Dermis microvascular lymphatic vessel endothelial cell (primary cell): Measurements from ENCODE around the gene GALNT7. TPM values are rescaled to one million over a fixed set of nuclear protein-coding genes. Genes with fewer than 3 reads are reported as not detected.
"Not testable (repeated sequence)": the region's sequence is repeated elsewhere in the genome, so short reads cannot be mapped to it uniquely, and the experiment has no call there.

ENCODE experiments used
- DNase-seq, 2 donors: peaks; one replicate each; pipeline versions ENCODE4 v3.0.0 to v3.0.0-alpha.2; 2010; ENCODE audit warnings: low read depth in 2 of 2
- total RNA-seq: library from RNA; depleted of rRNA; stranded (reverse); fragments of >200 nt; gene quantifications from 2 replicates; pipeline ENCODE4 v1.2.1, GENCODE V29; 2014

Gene GALNT7, protein sequence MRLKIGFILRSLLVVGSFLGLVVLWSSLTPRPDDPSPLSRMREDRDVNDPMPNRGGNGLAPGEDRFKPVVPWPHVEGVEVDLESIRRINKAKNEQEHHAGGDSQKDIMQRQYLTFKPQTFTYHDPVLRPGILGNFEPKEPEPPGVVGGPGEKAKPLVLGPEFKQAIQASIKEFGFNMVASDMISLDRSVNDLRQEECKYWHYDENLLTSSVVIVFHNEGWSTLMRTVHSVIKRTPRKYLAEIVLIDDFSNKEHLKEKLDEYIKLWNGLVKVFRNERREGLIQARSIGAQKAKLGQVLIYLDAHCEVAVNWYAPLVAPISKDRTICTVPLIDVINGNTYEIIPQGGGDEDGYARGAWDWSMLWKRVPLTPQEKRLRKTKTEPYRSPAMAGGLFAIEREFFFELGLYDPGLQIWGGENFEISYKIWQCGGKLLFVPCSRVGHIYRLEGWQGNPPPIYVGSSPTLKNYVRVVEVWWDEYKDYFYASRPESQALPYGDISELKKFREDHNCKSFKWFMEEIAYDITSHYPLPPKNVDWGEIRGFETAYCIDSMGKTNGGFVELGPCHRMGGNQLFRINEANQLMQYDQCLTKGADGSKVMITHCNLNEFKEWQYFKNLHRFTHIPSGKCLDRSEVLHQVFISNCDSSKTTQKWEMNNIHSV
- total RNA-seq: 19.1 and 21.2 TPM in 2 replicates

DNA sequence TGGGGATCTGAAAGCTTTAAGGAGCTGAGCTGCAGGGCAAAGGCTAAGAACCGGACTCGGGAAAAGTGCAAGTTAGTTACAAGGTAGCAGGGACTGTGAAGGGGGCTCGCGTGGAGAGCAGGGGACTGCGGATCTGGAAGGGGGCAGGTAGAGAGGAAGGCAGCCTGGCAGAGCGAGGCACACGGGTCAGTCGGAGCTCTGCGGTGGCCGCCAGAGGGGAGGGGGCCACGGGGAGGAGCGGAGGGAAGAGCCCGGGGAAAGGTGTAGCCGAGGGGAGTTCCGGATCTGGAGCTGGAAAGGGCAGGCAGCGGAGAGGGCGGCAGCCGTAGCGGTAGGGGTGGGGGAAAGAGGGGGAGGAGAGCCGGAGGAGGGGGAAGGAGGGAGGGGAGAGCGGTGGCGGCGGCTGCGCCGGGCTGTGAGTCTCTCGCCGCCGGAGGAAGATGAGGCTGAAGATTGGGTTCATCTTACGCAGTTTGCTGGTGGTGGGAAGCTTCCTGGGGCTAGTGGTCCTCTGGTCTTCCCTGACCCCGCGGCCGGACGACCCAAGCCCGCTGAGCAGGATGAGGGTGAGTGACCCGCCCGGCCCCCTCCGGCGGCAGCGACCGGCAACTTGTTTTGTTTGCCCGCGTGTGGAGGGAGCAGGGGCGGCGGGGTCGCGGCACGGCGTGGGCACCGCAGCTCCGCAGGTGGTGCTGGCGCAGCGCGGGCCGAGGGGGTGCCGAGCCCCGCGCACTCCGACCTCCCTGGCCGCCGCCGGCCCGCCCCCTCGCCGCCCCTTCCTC lies at the start of gene GALNT7:
TSS of gene GALNT7 (plus strand) at position 416 of the 782 bp plus-strand sequence. CDS start at position 441, 25 bp downstream.
- DNase-seq: peak in 1 of 2 donors; percentile 69

DNA sequence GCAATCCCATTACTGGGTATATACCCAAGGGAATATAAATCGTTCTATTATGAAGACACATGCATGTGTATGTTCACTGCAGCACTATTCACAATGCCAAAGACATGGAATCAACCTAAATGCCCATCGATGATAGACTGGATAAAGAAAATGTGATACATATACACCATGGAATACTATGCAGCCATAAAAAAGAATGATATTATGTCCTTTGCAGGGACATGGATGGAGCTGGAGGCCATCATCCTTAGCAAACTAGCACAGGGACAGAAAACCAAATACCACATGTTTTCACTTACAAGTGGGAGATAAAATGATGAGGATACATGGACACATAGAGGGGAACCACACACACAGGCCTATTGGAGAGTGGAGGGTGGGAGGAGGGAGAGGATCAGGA lies 49.8 kb upstream of the GALNT7 start:
- not testable (repeated sequence) for DNase-seq

DNA sequence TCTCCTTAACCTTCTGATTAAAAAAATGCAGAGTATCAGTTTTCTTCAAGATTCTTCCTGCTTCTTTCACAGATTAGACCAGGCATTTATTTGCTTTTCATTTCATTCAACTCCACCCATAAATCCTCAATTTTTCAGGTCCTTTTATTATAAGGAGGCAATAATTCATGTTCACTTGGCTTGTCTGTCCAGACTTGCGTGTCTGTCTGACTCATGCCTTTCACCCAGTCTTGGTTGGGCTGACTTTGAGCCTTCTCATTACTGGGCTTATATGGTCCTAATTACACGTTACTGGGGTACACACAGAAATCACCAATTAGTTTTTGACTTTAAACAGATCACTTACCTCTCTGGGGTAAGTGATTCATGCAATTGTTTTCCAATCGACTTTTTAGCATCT lies 48.8 kb upstream of the GALNT7 start:
- DNase-seq: no peak

DNA sequence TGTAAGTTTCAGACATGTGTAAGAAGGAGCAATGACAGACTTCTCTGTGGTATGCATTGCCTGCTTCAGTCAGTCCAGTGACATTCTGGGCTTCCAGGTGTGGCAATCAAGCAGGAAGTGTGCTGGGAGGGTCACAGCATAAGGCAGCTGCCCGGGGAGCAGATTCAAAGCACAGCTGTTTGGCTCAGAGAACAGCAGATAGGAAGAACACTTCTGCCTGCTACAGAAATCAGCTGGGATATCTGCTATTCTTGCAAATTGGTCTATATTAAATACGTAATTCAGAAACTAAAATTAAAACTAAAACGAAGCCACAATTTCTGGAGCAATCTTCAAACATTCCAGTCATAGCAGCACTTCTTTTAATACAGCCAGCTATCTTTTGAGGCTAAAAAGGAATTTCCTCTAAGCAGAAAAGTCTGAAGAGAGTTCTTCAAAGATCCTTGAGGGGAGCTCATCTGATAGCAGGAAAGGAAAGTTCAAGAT lies 47.5 kb upstream of the GALNT7 start:
- DNase-seq: peak; percentile 6 to 38

DNA sequence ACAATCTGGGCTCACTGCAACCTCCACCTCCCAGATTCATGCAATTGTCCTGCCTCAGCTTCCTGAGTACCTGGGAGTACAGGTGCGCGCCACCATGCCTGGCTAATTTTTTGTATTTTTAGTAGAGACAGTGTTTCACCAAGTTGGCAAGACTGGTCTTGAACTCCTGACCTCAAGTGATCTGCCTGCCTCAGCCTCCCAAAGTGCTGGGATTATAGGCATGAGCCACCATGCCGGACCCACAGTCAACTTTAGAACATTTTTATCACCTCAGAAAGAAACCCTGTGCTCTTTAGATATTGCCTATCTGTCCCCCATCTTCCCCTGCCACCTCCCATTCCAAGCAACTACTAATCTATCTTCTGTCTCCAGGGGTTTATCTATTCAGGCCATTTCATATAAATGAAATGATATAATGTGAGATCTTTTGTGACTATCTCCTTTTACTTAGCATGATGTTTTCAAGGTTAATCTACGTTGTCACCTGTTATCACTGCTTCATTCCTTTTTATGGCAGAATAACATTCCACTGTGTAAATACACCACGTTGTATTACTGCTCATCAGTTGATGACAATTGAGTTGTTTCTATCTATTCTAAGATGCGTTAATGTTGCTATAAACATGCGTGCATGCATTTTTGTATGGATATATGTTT lies 44.3 kb upstream of the GALNT7 start:
- no peak for DNase-seq

DNA sequence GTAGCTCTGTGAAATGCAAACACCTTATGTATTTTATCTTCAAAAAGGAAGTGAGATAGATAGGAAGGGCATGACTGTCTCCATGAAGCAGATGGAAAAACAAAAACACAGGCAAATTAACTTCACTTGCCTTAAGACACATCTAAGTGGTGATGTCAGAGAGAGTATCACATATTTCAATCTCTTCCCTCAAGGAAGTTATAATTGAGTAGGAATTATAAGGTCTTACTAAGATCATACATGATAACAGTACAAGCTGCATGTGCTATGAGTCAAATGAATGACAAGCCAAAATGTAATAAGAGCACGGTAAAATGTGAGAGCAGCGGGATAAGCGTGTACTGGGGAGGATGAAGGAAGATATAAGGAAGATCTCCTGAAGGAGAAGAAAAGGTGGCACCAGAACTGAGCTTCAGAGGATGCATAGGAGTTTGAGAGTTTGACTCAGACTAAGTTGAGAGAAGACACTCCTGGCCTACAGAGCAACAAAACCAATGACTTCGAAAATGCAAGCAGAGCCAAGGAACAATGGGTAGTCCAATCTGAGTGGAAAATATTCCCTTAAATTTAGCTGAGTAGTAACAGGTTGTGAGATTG lies 43.3 kb upstream of the GALNT7 start:
- no peak for DNase-seq

DNA sequence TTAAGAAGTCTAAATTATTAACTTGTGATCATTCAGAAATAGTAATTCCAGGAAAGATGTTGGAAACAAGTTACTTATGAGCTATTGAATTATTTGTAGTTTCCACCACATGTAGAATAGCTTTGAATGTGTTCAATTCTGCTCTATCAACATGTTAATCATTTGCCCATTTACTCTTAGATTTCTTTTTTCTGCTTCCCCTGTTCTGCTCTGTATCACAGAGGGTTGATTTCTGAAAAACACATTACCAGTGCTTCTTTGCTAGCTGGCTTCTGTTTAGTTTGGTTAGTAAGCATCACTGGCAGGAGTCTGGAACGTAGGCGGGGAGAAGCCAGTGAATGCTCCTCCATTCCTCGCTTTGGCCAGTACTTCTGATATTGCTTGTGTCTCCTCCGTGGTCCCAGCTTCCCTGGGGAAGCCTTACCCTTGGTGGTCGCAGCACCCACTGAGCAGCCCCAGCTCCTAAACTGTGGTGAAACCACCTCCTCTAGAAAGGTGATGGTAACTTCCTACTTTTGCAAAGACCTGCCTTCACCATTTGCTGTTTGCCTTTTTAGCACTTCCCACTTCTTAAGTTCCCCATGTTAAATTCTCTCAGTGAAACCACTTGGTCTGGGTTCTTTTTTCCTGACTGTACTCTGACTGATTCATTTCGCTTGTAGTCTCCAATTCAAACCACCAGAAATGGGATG lies 40.3 kb upstream of the GALNT7 start:
- DNase-seq: no peak

DNA sequence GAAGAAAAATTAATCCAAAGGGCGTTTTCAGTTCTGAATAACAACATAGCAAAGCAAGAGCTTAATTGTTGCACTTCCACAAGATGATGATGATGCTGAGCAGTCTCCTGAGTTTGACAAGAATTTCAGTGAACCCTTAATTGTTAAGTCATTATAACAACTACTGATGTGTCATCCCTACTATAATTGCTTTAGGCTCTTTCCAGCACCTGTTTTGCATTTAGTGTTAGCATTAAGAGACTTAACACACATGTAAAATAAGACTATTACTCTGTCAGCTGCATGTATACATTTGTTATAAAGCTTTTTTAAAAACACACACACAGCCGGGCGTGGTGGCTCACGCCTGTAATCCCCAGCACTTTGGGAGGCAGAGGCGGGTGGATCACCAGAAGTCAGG lies 37.9 kb upstream of the GALNT7 start:
- no peak for DNase-seq

DNA sequence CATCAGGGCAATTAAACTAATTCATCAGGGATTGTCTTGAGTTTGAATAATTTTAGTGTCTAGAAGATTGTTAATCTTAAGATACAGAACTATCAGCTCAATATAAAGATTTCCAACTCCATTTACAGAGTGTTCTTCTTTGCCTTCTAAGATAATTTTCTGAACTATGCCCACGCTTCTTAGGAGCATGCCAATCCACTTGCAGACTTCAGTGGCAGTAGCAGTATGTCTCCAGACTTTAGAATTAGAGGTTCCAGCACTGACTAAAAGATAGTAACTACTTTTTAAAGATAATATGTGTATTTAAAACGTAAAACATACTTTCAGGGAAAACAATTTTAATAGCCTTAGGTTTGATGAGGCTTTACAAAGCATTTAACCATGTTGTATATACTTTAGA lies 34.2 kb upstream of the GALNT7 start:
- no peak for DNase-seq

DNA sequence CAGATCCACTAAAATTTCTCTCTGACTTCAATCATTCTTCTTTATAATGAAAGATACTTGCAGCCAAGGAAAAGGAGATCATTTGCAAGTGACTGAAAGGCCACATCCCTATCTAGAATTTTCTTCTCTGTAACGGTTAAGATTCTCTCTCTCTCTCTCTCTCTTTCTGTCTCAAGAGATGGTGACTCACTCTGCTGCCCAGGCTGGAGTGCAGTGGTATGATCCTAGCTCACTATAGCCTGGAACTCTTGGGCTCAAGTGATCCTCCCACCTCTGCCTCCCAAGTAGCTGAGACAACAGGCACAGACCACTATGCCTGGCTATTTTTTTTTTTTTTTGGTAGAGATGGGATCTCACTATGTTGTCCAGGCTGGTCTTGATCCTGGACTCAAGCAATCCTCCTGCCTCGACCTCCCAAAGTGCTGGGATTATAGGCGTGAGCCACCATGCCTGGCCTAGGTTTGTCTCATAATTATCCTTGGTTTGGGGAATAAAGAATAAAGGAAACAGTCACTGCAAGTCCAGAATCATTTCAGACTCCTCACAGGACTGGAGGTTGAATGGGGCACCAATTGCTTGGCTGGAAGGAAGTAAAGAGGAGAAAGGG lies 33.3 kb upstream of the GALNT7 start:
- no peak for DNase-seq

DNA sequence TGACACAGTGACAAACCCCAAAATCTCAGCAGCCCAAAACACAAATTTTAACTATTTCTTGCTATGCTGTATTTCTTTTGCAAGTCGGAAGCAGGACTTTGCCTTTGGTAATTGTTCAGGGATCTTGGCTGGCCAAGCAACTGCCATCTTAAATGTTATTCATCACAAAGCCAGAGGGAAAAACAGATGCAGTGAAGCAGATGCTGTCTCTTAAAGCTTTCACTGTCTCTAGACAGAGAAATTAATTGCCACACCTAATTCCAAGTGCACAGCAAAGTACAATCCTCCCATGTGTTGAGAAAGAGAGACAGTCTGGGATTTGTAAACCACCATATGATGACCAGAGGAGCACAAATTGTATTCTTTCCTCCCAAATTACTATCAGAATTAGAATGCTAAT lies 30.0 kb upstream of the GALNT7 start:
- no peak for DNase-seq

DNA sequence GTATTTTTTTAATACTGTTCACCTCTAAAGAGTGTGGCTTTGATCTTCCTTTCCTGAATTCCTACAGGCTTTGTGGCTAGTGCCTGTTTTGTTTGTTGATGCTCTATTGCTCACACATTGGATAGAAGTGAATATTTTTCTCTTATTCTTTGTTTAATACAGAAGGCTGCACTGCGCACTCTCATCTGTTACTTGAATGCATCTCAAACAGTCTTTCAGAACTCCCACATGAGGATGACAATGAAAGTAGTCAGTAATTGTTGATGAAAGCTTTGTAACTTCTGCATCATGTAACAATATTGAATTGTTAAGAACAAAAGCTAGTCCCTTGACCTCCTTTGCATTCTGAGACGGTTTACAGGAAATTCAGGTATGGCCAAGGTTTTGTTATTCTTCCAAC lies 29.1 kb upstream of the GALNT7 start:
- DNase-seq: no peak

DNA sequence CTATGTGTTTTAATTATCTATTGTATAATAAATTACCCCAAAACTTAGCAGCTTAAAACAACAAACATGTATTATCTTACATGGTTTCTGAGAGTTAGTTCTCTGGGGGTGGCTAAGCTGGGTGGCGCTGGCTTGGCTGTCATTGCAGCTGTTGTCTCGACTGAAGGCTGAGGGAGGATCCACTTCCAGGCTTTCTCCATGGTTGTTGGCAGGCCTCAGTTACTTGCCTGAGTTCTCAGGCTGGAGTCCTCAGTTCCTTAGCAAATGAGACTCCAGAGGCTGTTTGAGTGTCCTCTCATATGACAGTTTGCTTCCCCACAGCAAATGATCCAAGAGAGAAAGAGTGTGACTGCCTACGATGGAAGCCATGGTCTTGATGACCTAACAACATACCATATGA lies 23.5 kb upstream of the GALNT7 start:
- DNase-seq: no peak

DNA sequence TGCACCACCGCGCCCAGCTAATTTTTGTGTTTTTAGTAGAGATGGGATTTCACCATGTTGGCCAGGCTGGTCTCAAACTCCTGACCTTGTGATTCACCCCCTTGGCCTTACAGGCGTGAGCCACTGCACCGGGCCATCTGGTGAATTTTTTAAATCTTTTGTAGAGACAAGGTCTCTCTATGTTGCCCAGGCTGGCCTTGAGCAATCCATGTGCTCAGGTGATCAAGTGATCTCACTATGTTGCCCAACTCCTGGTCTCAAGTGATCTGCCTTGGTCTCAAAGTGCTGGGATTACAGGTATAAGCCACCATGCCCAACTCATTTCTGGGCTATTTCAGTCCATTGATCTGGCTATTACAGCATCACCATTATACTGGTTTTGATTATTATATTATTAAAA lies 22.2 kb upstream of the GALNT7 start:
- no peak for DNase-seq

DNA sequence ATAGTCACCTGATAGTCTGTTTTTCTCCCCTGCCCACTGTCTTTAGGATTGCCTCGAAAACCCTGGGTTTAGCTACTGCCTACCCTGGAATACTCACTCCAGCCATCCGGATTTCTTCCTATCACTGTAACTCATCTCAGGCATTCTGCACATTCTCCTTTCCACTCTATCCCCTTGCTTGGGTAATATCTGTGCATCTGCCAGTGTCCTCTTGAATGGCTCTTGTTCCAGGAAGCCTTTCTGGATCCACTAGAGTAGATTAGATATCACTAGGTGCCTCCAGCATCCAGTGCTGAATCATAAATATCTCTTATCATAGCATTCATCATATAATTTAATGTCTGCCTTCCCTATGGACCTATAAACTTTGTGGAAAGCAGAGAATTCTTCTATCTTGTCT lies 17.1 kb upstream of the GALNT7 start:
- no peak for DNase-seq

DNA sequence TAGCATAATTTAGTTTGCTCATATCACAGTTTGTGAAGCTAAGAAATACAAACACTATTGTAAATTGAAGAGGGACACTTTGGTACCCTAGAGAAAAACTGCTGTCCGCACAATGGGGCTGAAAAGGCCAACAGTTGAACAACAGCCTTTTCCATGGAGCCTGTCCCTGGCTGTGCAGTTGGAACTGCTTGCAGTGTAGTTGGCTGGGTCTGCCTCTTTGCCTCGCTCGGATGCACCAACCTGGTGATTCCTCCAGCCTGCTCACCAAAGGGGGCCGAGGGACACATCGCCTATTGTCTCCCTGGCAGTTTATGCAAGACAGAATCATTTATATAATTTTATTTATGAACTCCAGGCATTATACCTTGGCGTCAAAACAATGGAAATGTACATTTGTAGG lies 16.5 kb upstream of the GALNT7 start:
- DNase-seq: no peak

DNA sequence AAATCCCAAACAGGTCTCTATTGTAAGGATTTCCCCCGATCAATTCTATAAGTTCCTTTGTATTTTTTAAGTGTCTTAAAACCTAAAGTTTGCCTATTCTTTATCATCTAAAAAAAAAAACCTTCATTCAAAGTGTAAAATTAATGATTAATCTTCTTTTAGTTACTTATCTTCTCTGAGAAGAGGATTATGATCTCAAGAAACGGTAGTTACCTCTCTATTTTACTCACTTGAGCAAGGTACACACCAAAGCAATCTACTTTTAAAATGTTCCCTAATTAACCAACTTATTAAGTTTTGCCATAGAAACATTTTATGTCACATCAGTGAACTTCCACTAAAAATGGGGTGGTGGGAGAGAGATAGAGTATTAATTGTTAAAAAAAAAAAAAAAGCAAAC lies 15.2 kb upstream of the GALNT7 start:
- DNase-seq: no peak

DNA sequence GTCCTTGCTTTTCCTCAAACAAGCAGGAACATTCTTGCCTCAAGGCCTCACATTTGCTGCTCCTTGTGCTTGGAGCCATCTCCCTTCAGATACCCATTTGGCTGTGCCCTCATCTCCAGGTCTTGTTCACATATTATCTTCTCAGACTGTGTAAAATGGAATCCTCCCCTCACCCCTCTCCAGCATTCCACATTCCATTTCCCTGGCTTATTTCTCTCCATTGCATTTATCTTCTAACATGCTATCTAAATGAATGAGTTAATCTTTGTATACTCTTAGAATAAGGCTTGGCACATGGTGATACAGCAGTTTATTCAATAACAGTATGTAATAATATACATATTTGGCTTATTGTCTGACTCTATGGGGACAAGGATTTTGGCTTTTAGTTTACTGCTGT lies 8.8 kb upstream of the GALNT7 start:
- DNase-seq: no peak

DNA sequence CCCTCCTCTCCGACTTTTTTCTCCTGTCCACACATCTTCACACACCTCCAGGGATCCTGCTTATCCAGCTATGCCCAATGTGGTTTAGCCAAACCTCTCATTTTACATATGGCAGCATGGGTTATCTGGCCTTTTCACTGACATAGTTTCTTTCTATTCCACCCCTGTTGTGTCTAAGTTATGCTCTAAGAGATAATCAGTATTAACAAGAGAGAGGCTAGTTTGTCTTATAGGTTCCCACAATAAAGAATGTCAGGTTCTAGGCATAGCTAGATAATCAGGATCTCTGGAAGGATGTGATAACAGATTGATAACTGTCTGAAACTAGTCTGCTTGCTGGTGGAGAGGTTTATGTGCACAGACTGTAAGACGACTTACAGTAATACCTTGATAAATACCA lies 7.7 kb upstream of the GALNT7 start:
- DNase-seq: no peak

DNA sequence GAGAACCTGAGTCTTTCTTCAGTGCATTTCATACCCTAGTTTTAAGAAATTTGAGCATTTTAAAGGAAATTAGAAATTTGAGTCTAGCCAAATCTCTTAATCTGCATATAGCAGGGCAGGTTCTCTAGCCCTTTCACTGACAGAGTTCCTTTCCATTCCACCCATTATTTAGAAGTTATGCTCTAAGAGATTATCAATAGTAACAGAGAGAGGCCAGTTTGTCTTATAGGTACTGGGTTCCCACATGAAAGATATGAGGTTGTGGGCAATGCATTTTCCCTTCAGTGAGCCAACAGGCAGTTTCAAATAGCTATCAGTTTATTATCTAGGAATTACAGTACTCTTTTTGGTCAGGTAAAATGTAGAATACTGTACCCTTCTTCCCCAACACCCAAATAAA lies 7.3 kb upstream of the GALNT7 start:
- DNase-seq: no peak
